HG02981 (cell line): ENCODE measurements around the gene FBLIM1.

Experiments used
- ATAC-seq: cut with Tn5 transposase; IDR thresholded peaks from one replicate; pipeline ENCODE4 v1.9.1; 2021; ENCODE audit warnings: mild to moderate bottlenecking, moderate library complexity; ENCODE audit not compliant: unreplicated experiment

FBLIM1 gene

DNA sequence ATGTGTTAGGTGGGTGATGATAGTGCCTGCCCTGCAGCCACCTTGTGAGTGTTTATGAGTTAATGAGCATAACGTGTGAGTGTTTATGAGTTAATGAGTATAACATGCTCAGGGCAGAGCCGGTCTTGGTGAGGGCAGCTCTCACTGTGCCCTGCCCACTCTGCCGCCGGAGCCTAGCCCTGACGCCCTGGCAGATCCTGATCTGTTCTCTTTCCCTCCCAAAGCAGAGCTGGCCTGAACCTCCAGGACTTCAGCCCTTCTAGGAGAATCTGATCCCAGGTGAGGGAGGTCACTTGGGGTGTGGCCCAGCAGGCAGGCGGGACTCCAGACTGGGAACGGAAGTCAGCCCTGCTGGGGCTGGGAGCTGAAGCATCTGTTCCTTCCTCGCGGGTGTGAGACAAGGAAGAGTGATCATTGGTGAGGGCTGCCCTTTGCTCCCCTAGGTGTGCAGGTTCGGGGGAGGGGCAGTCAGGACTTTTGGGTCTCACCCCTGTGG is 5.7 kb downstream of the FBLIM1 start:
- ATAC-seq: no peak

DNA sequence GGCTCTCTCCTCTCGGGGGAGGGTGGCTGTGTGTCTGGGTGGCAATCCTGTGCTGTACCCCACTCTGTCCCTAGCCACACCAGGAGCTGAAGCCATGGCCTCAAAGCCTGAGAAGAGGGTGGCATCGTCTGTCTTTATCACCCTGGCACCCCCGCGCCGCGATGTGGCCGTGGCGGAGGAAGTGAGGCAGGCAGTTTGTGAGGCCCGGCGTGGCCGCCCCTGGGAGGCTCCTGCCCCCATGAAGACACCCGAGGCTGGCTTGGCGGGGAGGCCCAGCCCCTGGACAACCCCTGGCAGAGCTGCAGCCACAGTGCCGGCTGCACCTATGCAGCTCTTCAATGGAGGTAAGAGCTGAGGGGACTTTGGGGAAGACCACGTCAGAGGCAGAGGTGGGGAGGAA is 6.3 kb downstream of the FBLIM1 start:
- ATAC-seq: no peak

DNA sequence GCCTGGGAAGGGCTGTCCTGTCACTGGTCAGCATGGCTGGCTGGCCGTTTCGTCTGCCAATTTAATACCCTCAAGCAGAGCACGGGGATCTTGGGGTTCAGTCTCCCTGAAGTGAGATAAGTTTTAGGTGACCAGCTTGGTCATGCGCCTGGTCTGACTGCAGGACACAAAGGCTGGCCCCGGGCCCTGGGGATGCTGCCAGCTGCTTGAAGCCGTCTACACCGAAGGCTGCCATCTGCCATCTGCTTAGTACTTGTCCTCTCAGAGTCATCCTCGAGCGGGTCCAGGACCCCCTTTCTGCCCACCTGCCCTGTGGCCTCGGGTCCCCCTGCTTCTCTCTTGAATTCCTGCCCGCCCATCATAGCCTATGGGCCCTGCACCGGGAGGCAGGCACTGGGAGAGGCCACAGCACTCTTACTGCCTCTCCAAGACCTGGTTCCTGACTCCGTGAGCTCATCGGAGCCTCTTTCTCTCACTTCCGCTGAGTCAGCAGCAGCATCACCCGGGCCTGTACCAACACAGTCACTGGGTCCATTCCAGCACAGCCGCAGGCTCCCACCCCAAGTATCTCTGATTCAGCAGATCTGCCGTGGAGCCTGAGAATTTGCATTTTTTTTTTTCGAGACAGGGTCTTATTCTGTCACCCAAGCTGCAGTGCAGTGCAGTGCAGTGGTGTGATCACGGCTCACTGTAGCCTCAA is 7.0 kb downstream of the FBLIM1 start:
- no peak for ATAC-seq

DNA sequence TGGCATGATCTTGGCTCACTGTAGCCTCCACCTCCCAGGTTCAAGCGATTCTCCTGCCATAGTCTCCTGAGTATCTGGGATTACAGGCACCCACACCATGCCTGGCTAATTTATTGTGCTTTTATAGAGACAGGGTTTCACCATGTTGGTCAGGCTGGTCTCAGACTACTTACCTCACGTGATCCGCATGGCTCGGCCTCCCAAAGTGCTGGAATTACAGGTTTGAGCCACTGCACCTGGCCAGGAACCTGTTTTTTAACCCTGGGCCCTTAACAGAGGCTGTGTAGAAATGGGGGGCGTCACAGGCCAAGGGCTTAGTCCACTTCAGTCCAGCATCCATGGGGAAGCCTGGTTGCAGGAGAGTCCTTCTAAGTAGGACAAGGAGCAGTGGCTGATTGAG is 9.3 kb downstream of the FBLIM1 start:
- no peak for ATAC-seq

DNA sequence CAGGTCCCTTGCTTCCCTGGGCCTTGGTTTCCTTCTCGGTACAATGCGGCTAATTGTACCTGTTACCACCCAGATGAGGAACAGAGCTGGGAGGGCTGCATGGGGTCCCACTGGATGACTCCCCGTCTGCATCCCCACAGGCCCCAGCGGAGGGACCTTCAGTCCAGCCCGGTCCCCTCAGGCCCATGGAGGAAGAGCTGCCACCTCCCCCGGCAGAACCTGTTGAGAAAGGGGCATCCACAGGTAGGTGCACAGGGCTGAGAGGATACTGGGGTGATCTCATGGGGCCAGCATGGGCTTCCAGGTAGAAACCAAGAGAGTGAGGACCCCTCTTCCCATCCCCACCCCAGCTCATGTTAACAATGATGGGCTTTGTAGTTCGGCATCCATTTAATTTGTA is 9.8 kb downstream of the FBLIM1 start:
- no peak for ATAC-seq

DNA sequence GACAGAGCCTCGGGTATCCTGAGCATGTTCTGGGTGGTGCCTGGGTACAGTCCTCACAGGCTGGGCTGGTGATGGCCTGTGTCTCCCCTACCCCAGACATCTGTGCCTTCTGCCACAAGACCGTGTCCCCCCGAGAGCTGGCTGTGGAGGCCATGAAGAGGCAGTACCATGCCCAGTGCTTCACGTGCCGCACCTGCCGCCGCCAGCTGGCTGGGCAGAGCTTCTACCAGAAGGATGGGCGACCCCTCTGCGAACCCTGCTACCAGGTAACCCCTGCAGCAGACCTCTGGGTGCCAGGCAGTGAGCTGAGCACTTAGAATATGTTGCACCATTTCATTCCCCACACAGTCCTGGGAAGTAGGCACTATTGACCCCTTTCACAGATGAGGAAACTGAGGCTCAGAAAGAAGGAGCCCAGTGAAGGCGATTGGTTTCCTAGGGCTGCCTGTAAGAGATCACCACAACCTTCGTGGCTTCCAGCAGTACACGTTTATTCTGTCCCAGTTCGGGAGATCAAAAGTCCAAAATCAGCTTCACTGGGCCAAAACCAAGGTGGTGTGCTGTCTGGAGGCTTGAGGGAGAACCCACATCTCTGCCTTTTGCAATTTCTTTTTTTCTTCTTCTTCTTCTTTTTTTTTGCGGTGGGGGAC is 11.8 kb downstream of the FBLIM1 start:
- no peak for ATAC-seq

DNA sequence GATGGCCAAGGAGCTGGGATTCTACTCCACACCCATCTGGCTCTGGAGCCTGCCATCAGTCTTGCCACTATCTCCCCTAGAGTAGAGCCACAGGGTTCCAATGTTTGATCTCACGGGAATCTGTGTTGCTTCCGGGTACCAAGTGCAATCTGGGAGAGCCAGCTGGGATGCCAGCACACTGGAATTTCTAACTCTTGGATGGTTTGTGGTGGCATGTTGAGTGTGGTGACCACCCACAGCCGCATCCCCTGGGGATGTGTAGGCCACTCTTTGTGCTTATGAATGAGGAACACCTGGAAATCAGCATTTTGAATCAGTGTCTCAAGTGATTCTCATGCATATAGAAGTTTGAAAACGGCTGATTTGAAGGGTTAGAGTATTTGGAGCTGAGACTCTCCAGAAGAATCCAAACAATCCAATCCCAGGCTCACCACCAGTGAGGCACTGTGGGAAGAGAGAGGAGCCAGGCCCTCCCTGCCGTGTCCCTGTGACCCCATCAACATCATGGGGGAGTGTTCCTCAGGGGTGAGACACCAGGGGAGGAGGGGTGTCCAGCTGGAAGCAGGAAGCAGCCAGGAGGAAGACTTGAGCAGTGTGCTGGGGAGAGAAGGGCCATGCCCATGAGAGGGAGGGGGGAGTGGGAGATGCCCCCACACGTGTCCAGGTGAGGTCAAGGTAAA is 13.4 kb downstream of the FBLIM1 start:
- ATAC-seq: no peak

DNA sequence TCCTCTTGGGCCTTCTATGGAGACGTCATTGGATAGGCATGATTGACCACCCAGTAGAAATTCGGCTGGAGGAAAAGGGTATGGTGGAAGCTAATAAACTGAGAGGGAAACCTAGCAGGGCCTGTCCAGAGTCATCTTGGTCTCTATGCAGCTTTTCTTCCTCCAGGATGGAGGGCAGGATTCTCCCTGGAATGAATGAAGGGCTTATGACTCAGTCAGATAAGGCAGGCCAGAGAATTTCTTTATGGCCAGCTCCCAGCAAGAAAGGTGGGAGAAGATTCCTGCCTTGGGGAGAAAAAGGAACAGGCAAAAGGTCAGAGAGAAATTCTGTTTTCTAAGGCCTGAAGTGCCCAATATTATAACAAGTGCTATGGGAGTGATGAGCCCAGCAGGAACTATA is 17.1 kb downstream of the FBLIM1 start:
- ATAC-seq: no peak

DNA sequence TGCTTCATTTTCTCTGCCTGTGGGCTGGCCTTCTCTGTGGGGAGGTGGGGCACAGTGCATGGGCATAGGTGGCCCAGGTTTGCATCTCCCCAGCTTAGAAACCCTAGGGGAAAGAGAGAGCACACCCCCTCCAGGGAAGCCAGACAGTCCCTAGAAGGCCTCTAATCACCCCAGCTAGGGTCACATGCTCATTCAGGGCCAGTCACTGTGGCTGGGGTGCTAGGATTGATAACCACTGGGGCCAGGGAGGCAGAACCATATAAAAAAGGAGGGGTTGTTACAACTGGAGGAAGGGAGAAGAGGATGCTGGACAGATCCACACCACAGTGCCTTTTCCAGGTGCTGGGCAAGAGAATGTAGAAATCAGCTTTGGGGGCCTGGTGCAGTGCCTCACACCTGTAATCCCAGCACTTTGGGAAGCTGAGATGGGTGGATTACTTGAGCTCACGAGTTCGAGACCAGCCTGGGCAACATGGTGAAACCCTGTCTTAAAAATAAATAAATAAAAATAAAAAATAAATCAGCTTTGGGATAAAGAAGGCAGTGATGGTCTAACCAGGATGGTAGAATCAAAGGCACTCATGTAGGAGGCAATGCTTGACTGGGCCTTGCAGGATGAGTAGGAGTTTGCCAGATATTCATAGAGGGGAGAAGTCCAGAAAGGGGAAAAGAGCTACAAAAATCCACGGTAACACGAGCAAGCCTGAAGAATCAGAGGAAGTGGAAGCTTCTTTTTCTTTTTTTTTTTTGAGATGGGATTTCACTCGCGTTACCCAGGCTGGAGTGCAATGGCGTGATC is 19.5 kb downstream of the FBLIM1 start:
- ATAC-seq: no peak

DNA sequence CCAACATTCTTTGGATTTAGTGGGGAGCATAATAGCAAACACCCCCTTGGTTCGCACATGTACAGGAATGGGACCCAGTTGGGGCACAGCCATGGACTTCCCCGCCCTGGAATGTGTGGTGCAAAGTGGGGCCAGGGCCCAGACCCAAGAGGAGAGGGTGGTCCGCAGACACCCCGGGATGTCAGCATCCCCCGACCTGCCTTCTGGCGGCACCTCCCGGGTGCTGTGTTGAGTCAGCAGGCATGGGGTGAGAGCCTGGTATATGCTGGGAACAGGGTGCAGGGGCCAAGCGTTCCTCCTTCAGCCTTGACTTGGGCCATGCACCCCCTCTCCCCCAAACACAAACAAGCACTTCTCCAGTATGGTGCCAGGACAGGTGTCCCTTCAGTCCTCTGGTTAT is 27.1 kb downstream of the FBLIM1 start:
- ATAC-seq: no peak

DNA sequence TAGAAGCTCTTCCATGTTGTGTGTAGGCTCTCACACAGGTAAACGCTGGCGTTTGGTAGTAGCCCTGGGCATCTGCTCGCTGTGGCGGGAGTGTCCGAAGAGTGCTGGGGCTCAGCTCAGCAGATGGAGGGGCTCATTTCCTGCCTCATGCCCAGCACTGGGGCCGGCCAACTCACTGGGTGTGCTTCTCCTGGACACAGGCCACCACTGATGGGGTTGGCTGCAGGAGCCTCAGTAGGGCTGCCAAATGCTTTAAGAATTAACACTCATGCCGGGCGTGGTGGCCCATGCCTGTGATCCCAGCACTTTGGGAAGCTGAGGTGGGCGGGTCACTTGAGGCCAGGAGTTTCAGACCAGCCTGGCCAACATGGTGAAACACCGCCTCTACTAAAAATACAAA is 28.0 kb downstream of the FBLIM1 start:
- ATAC-seq: no peak

DNA sequence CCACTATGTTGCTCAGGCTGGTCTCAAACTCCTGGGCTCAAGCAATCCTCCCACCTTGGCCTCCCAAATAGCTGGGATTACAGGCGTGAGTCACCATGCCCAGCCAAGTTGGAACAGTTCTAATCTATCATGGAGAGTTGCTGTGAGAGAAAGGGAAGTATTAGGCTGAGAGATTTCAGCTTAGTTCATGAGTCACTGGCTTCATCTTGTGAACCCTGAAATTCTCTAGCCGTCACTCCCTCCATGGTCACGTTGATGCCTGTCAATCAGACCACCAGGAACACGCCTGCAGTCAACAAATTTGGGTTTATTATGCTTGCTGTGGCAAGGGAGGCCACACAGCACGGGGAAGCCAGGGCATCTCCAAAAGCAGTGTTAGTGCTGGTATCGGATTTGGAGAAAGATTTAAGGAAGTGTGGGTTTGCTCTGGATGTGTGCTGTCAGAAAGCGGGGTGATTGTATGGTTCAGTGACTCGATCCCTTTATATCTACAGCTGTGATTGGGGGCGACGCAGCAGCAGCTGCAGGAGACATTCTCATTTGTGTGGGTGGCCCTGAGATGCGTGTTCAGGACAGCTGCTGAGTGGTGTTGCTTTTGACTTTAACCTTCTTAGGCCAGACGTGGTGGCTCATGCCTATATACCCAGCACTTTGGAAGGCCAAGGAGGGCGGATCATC is 30.2 kb downstream of the FBLIM1 start:
- no peak for ATAC-seq

DNA sequence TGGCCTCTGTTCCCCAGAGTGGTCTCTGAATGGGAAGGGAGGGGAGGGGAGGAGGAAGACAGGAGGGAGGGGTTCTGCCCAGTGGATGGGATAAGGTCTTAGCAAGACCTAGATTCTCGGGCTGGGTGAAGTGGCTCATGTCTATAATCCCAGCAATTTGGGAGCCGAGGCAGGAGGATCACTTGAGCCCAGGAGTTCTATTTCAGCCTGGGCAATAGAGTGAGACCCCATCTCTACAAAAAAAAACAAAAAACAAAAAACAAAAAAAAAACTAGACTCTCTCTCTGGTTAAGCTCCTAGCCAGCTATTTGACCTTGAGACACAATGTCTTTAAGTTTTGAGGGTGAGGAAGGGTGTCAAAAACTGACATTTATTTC is 37.5 kb downstream of the FBLIM1 start:
- no peak for ATAC-seq

DNA sequence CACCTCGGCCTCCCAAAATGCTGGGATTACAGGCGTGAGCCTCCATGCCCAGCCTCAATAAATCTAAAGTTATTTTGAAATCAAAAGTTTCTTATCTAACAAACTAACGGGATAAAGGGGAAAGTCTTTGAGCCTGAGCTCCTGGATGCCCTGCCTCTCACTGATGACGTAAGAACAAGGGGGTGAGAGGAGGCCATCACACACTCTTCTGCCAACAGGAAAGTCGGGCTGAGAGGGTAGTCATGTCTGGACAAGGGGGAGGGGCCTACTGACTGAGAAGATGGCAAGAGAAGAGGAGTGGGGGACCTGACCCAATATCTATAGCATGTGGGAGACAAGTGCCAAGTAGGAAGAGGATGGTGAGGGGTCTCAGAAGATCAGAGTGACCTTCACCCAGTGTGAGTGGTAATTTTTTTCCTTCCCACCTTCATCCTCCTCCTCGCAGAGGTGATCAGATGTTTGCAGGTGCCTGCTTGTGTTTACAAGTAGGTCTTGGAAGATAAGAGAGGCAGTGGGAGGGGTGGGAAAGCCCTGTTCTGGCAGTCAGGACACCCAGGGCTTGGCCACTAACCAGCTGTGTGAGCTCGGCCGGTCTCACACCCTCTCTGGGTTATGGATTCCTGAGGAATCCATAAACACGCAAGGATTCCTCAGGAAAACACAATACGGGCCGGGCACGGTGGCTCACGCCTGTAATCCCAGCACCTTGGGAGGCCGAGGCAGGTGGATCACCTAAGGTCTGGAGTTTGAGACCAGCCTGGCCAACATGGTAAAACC is 39.2 kb downstream of the FBLIM1 start:
- ATAC-seq: no peak

DNA sequence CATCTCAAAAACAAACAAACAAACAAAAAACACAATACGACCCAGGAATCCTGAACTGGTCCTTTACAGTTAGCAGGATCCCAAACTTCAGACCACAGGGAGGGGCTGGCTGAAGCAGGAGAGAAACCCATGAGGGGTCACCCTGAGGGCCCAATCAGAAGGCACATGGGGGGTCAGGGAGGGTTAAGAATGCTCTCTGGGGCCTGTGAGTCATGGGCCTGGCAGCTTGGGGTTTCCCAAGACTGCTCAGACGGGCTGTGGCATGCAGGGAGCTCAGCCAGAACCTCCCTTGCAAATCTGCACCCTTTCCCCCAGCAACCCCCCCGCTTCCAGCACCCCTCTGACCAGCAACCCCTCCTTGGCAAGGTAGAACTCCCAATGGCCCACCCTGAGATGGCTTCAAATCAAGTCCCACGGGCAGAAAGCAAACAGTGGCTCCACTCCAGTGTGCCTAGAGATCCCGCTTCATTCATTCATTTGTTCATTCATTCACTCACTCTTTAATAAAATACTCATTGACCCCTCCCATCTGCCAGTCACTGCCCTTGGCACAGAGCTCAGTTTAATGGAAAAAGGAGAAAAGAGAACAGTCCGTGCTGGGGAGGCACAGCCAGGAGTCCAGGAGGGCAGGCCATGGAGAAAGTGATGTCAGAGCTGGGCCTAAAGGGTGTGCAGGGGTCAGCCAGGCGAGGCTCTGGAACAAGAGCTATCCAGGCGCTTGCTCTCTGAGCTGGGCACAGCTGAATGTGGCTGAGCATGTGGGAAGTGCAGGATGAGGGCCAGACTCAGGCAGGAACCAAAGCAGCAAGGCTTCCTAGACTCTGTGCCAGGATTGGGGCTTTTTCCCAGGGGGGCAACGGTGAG is 40.6 kb downstream of the FBLIM1 start:
- ATAC-seq: no peak

DNA sequence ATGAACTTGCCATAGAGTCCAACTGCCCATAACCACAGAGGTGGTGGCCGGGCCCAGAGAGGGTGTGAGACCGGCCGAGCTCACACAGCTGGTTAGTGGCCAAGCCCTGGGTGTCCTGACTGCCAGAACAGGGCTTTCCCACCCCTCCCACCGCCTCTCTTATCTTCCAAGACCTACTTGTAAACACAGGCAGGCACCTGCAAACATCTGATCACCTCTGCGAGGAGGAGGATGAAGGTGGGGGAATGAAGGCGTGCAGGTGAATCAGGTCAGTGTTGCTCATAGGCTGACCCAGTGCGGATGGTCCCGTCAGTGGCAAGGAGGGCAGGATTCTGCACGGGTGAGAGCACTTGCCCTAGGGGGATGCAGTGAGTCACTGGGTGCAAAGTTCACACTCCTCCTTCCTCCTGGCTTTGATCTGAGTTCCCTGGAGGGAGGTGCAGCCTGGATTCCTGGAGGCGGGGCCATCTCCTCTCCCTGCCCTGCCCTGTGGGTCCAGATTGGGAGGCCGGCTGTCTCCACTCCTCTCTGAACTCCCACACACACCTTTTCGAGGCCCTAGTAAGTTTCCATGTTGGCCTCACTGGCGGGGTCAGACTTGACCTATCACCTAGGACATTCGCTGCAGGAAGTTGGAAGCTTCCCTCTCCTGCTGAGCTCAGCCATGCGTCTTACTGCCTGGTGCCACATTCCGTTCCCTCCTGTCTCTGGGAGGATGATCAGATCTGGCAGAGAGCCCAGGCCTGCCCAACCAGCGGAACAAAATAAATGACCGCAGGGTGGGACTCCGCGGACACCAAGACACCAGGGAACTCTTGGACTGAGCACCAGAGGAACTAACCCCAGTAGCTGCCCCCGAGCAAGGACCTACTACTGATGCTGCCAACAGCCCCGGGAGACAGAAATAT is 41.6 kb downstream of the FBLIM1 start:
- ATAC-seq: no peak

DNA sequence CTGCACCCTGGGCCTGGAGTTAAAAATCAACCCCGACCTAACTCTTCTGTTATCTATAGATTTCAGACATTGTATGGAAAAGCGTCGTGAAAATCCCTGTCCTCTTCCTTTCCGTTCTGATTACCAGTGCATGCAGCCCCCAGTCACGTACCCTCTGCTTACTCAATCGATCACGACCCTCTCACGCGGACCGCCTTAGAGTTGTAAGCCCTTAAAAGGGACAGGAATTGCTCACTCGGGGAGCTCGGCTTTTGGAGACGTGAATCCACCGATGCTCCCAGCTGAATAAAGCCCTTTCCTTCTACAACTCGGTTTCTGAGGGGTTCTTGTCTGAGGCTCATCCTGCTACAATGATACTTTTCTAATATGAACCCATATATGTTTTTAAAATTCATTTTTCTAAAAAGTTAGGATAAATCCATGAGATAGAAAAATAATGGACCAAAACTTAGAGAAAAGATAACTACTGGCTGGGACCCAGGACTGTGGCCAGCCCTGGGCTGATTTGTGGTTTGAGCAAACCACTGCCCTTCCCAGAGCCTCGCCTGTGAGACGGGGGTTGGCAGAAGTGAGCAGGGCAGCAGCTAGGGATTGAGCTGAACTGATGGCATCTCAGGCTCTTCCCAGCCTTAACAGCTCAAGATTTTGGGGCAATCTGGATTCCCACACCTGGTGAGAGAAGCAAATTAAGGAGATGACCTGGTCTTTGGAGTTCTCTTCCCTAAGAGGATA is 43.8 kb downstream of the FBLIM1 start:
- ATAC-seq: no peak
